Kidney (tissue), 14 donors: ENCODE results near the gene ANKRD63. TPM values are rescaled to one million over a fixed set of nuclear protein-coding genes. Genes with fewer than 3 reads are reported as not detected.

Source experiments
- DNase-seq, 5 donors: peaks; one replicate each; pipeline ENCODE4 v3.0.0-alpha.2; 2013 to 2020
- FAIRE-seq: peaks from 2 replicates; lab custom pipeline; 2012; peaks lifted over from hg19 to GRCh38; lab: Jason Lieb, UNC
- H3K27ac ChIP-seq, 2 donors: one replicate each; pipeline ENCODE4 v1.7.0; 2013; ENCODE audit warnings: low read depth in 2 of 2, low read length in 2 of 2, inconsistent platforms in 1 of 2
- H3K27me3 ChIP-seq: one replicate; pipeline ENCODE4 v1.7.1; 2013; ENCODE audit warnings: low read length, inconsistent platforms; ENCODE audit not compliant: control insufficient read depth, insufficient read depth
- H3K36me3 ChIP-seq, 3 donors: one replicate each; pipeline versions ENCODE4 v1.7.0 to v1.7.1; 2013; ENCODE audit warnings: low read length in 3 of 3, control low read depth in 1 of 3, inconsistent platforms in 1 of 3; ENCODE audit not compliant: insufficient read depth in 3 of 3, control insufficient read depth in 2 of 3
- H3K4me1 ChIP-seq, 3 donors: one replicate each; pipeline versions ENCODE4 v1.7.0 to v1.7.1; 2013; ENCODE audit warnings: low read length in 3 of 3, inconsistent platforms in 1 of 3, low read depth in 1 of 3; ENCODE audit not compliant: control insufficient read depth in 2 of 3, insufficient read depth in 2 of 3
- H3K4me3 ChIP-seq, 3 donors: one replicate each; pipeline versions ENCODE4 v1.7.0 to v1.8.1; 2013; ENCODE audit warnings: low read length in 3 of 3, control low read depth in 1 of 3, inconsistent platforms in 1 of 3
- H3K9ac ChIP-seq, 3 donors: one replicate each; pipeline versions ENCODE4 v1.7.0 to v1.7.1; 2013; ENCODE audit warnings: low read length in 3 of 3, control low read depth in 1 of 3, inconsistent platforms in 1 of 3
- H3K9me3 ChIP-seq, 3 donors: one replicate each; pipeline versions ENCODE4 v1.7.0 to v1.7.1; 2013; ENCODE audit warnings: low read length in 3 of 3, control low read depth in 1 of 3, inconsistent platforms in 1 of 3; ENCODE audit not compliant: control insufficient read depth in 2 of 3, insufficient read depth in 1 of 3
- intact Hi-C: fragments of 100-400 bp; cut with DNase I; formaldehyde crosslinking; loops from one replicate; pipeline ENCODE4 v1.11.1; 2022
- polyA plus RNA-seq: library from polyadenylated mRNA; stranded (reverse); fragments of 350-450 nt; fragmentation: Illumina TruSeq; extraction: RNeasy Lipid Tissue Mini Kit (QIAGEN cat#74804); gene quantifications from one replicate; pipeline ENCODE4 v1.2.3, GENCODE V29; 2014; ENCODE audit warnings: low read depth, low replicate concordance; ENCODE audit not compliant: insufficient read depth
- total RNA-seq: library from RNA; stranded (reverse); fragmentation: NEBNext Ultra II Directional; extraction: Animal tissue kit (Norgen Biotek cat#: 25700); gene quantifications from one replicate; pipeline ENCODE4 v1.2.1, GENCODE V29; 2021
- TF ChIP-seq, protein P1 (sequence below): IDR thresholded peaks from 3 replicates; pipeline ENCODE4 v1.5.1; 2012; ENCODE audit warnings: mild to moderate bottlenecking, moderate library complexity, borderline replicate concordance; ENCODE audit not compliant: insufficient read depth; ENCODE audit errors: extremely low read depth
- donor health status: control.
- donor health status: control.
- donor health status: control.
- donor health status: control.
- donor health status: control.
- donor health status: DM: yes; HTN: yes; CAD: no.
- donor health status: Normal renal cell carcinoma (clear cell type).

The ANKRD63 gene
- total and polyA plus RNA-seq, 2 donors from 2014 or later = not detected

DNA sequence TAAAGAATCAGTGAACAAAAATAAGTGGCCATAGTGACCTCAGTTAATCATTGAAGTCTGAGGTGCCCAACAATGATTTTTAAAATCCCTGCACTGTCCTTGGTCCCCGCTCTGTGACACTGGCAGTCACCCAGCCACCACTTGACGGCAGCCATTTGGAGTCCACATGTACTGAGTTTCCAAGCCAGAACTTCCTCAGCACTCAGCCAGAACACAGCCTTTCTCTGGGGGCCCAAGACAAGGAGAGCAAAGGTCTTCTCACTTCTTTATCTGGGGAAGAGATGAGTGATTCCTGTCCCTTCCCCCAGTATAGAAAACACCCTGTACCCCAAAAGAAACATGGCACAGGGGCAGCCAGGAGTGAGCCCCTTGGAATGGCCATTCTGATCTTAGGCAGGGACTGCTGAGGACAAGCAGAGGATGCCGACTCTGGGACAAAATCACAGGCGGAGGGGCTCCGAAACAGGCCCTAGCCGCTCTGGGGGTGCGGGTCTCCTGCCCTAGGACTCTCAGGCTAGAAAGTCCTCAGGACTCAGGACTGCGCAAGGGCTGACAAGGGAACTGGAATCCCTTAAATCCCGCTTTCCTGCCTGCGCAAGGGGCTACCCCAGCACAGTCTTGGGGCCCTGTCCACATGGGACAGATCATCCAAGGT, 31.3 kb downstream of the ANKRD63 start:
- Histone ChIP-seq H3K36me3 (no peaks in the 10 kb centered on the region), H3K27ac (no peak overlapping the region), H3K9me3 (no peaks in the 10 kb centered on the region), H3K4me1 (peaks cover 0 to 8% (median 0%) of the 10 kb centered on the region in 3 donors), H3K27me3 (peaks cover 6% of the 10 kb centered on the region), H3K4me3 (peak overlapping the region in 1 of 3 donors; percentile 51), H3K9ac (no peak overlapping the region)
- DNase-seq = peak in 1 of 5 donors; percentile 44
- no peak for FAIRE-seq
- intact Hi-C loops = no loop called here
- TF ChIP-seq, protein P1, sequence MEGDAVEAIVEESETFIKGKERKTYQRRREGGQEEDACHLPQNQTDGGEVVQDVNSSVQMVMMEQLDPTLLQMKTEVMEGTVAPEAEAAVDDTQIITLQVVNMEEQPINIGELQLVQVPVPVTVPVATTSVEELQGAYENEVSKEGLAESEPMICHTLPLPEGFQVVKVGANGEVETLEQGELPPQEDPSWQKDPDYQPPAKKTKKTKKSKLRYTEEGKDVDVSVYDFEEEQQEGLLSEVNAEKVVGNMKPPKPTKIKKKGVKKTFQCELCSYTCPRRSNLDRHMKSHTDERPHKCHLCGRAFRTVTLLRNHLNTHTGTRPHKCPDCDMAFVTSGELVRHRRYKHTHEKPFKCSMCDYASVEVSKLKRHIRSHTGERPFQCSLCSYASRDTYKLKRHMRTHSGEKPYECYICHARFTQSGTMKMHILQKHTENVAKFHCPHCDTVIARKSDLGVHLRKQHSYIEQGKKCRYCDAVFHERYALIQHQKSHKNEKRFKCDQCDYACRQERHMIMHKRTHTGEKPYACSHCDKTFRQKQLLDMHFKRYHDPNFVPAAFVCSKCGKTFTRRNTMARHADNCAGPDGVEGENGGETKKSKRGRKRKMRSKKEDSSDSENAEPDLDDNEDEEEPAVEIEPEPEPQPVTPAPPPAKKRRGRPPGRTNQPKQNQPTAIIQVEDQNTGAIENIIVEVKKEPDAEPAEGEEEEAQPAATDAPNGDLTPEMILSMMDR = no peak

DNA sequence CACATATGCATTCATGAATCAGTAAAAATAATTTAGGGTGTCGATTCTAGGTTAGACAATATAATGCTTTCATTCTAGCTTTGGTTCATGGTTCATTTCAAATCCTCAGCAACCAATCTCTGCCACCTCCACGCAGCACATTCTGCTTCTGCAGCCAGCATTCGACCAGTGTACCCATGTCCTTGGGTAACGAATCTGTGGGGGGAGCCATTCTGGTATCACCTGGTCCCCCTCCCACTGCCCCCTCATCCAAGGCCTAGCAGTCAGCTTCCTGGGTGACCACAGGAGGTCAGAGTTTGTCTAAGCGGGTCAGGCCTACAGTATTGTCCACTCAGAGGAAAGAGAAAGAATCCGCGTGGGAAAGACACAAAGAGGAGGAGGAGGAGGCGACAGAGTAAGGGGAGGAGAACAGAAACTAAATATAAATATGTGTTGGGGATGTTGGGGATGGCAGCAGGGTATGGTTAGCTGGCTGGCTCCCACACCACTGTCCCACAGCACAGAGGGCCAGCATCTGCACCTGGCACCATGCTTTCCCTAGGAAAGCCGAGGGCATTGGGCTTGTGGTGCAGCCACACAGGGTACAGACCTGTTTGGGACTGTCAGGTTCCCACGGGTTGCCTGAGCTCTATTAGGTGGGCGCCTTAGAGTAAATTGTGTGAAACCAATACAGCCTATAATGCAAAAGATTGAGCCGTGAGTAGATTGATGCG, 31.9 kb downstream of the ANKRD63 start:
- Histone ChIP-seq H3K27ac (no peak overlapping the region), H3K4me3 (no peak overlapping the region), H3K9ac (no peak overlapping the region), H3K4me1 (peaks cover 0 to 8% (median 0%) of the 10 kb centered on the region in 3 donors), H3K27me3 (peaks cover 6% of the 10 kb centered on the region), H3K36me3 (no peaks in the 10 kb centered on the region), H3K9me3 (no peaks in the 10 kb centered on the region)
- DNase-seq (peak in 2 of 5 donors; percentile 19 to 24), FAIRE-seq (no peak)
- intact Hi-C loops = no loop called here
- TF ChIP-seq, protein P1 = no peak

DNA sequence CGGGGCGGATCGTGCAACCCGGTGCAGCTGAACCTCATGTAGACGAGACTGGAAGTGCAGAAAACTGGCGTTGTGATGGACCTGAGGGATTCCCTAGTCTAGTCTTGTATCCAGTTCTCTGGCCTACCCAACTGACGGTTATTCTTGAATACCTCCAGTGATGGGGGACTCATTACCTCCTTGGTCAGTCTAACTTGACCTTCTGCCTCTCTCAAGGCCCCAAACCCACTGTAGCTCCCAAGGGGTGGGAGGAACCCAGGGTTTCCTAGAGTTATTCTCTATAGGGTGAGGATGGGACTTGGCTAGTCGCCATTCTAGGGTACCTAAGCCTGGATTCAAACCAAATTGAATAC, 32.6 kb downstream of the ANKRD63 start:
- Histone ChIP-seq H3K4me1 (peaks cover 0 to 8% (median 0%) of the 10 kb centered on the region in 3 donors), H3K27ac (no peak overlapping the region), H3K36me3 (no peaks in the 10 kb centered on the region), H3K9ac (no peak overlapping the region), H3K4me3 (no peak overlapping the region), H3K9me3 (no peaks in the 10 kb centered on the region), H3K27me3 (peaks cover 6% of the 10 kb centered on the region)
- no peak for FAIRE-seq
- DNase-seq = peak in 1 of 5 donors; percentile 19
- intact Hi-C loops = no loop called here
- TF ChIP-seq, protein P1 = no peak
